ENCODE data around the gene TRIM42.

TRIM42 gene

DNA sequence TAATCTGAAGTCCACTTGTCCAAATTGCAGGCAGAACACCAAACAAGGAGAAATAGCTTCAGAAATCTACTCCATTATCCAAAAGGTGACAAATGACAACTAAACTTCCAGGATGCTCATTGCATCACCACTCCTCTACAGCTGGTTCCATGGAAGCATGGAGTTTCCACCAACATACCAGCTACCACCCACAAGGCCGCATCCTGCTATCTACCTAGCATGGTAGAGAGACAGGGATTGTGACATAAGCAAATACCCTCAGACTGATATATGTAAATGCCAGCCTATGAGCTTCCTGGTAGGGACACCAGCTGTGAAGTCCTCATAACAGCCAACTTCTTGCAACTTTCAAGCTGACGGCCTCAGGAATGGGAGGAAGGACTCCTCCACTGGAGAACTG, at the start of gene TRIM42:
Gene TRIM42 (plus strand): TSS at position 301 of the 400 bp plus-strand sequence. CDS start 166 bp downstream, outside the sequence.
- DNase-seq = no peak

DNA sequence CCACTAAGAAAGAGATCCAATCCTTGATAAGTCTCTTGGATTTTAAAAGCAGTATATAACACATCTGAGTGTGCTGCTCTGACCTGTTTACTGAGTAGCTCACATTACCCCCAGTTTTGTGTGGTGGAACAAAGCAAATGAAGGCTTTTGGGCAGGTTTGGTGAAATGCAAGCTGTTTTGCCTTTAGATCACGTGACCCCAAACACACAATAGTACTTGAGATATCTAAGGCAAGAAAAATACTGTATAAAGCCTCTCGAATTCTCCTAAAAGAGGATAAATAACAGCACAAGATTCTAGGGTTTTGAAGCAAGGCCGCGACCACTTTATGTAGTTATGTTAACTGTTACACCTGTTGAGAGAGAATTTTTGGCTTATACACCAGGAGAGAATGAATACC, 49.3 kb upstream of the TRIM42 start:
- no peak for DNase-seq

DNA sequence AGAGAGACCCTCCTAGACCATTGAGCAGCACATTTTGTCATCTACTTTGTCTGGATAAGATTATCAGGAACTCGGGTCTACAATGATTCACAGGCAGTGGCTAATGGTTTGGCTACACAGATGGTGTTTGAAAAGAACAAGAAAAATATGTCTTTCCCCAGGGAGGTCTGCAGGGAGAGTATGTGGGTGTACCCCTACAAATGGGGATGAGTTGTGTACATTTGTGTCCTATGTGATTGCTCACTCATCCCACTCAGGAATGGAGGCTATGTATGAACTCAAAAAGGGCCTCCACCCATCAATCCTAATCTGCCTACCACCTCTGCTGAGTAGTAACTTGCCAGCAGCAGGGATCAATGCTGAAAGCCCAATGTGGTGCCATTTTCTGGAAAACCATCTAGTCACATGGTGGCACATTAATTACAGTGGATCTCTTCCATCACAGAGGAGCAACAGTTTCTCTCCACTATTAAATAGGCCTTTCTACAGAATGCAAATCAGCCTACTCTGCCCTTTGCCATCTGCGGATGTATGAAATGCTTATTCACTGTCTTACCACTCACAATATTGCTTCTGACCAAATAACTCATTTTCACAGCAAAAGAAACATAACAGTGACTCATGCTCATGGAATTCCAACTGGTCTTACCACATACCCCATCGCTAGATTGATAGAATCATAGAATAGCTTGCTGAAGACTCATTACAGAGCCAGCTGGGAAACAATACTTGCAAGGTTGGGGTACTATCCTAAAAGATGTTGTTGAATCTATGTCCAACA, 48.3 kb upstream of the TRIM42 start:
- DNase-seq = no peak

DNA sequence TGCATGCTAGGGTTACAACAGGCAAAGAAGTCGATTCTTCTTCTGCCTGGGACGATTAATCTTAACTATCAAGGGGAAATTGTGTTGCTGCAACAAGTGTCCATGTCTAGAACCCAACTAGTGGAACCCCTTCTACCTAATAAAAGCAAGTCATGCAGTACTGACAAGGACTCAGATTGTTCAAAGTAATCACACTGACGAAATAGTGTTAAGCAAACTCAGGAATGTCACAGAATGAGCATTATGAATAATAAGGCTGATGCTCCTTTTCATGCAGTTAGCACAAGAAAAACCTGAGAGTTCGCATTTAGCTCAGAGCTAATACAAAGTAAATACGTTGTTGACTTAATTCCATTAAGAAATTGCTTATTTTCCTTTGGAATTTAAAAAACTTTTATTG, 47.5 kb upstream of the TRIM42 start:
- no peak for DNase-seq

DNA sequence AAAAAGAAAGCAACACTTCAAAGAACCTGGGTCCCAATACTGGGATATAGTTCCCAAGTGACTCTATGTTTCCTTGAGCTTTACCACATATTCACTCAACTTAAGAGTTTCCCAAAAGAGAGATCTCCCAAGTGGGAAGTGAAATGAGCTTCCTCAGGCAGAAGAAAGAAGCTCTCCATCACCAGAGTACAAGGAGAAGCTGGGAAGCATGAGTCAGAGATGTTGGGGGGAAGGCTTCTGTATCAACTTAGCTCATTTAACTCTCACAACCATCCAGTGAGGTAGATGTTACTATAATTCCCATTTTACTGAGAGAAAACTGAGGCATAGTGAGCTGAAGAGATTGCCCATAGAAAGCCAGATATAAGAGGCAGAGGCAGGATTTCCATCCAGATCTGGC, 47.0 kb upstream of the TRIM42 start:
- DNase-seq = no peak

DNA sequence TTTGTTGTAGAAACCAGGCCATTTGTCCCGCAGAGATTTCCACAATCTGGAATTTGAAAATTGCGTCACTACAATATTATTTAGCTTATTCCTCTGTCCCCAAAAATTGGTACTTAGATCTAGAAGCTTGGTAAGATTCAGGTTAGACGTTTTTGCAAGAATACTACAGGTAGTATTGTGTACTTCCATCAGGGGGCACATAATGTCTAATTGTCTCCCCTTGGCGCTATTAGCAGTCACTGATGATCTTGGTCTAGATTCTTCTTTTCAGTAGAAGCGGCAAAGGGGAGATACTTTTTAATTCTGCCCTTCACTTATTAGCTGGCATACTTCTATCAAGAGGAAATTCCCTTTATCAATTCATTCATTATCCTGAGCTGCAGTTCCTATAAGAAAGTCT, 42.6 kb upstream of the TRIM42 start:
- no peak for DNase-seq

DNA sequence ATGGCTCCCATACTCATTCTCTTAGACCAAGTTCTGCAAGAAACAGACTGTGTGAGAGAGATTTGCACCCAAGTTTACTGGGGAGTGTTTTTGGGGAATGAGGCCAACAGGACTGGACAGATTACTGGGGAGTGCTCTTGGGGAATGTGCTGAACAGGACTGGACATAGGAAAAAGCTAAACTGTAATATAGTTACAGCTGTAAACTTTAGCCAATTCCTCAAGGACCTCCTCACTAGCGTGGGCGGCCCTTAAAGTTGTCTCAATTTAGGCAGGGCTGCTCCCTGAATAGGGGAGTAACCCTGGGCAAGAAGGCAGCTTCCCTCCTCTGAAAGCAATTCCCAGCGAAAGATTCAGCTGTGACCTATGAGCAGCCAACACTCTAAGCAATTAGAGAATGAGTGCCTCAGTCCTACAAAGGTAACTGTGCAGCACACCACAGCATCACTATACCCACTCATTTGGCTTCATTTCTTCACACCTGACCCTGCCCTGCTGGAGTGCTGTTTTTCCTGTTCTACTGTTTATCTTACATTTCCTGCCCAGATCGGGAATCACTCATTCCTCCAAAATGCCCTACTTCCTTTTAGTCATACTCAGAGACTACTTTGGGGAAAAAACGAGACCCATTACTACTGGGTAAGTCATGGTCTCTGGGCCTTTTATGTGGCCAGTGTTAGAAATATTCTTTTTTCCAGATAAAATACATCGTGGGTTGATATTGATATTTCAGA, 41.3 kb upstream of the TRIM42 start:
- no peak for DNase-seq

DNA sequence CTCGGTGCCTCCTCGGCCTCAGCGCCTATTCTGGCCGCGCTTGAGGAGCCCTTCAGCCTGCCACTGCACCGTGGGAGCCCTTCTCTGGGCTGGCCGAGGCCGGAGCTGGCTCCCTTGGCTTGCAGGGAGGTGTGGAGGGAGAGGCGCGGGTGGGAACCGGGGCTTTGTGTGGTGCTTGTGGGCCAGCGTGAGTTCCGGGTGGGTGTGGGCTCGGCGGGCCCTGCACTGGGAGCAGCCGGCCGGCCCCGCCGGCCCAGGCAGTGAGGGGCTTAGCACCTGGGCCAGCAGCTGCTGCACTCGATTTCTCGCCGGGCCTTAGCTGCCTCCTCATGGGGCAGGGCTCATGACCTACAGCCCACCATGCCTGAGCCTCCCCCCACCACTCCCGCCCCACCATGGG, 26.6 kb upstream of the TRIM42 start:
- DNase-seq = no peak

DNA sequence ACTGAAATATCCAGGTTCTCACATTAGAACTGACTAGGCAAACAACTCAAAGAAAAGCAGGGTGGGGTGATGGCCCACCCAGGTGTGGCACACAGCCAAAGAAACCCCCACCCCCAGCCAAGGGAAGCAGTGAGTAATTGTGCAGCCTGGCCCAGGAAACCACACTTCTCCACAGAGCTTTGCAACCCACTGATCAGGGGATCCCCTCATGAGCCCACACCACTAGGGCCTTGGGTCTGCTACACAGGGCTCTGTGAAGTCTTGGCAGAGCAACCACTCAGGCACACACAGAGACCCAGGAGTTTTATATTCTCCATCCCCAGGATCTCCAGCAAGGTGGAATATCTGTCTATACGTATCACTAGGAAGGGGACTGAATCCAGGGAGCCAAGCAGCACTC, 22.2 kb upstream of the TRIM42 start:
- no peak for DNase-seq

DNA sequence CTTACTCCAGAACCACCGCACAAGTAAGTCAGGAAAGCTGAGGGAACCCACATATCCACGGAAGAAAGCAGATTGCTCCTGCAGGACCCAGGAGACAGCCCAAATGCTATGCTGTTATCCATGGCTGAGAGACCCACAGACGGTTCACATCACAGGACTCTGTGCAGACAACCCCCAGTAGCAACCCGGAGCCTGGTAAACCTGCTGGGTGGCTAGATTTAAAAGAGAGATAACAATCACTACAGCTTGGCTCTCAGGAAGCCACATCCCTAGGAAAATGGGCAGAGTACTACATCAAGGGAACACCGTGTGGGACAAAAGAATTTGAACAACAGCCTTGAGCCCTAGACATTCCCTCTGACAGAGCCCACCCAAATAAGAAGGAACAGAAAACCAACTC, 13.8 kb upstream of the TRIM42 start:
- no peak for DNase-seq

DNA sequence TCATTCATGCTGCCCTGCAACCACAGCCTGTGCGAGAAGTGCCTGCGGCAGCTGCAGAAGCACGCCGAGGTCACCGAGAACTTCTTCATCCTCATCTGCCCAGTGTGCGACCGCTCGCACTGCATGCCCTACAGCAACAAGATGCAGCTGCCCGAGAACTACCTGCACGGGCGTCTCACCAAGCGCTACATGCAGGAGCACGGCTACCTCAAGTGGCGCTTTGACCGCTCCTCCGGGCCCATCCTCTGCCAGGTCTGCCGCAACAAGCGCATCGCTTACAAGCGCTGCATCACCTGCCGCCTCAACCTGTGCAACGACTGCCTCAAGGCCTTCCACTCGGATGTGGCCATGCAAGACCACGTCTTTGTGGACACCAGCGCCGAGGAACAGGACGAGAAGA, 4.7 kb downstream of the TRIM42 start:
- no peak for DNase-seq

DNA sequence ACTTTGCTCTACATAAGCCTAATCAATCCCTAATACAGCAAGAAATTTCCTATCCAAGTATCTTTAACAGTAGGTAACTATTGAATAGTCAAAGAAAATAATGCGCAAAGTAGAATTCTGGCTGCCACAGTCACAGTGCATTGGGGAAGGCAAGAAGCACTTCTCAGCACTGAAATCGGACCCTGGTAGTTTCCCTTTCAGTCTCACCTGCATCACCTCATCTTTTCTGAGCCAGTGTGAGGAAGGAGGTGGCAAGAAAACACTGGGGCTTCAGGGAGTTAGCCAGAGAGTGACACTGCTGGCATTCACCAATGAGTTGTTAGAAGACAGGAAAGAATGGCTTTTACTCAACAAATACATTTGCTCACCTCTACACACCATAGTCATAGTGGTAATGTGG, 8.3 kb downstream of the TRIM42 start:
- no peak for DNase-seq

DNA sequence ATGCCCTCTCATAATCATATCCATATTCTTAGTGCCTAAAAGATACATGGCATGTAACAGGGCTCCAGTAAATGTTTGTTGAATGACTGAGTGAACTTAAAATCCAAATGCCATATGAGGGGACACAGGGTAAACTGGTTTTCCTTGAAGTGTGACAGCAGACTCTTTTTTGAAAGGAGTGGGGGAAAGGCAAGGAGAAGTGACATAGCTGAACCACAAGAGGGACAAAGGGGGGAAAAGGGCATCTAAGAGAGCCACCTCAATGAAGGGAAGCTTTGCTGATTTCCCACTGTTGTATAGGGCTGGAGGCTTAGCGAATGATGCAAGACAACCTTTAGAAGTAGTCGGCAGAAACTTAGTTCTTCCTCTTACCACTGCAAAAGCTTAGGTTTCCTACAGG, 9.1 kb downstream of the TRIM42 start:
- no peak for DNase-seq

DNA sequence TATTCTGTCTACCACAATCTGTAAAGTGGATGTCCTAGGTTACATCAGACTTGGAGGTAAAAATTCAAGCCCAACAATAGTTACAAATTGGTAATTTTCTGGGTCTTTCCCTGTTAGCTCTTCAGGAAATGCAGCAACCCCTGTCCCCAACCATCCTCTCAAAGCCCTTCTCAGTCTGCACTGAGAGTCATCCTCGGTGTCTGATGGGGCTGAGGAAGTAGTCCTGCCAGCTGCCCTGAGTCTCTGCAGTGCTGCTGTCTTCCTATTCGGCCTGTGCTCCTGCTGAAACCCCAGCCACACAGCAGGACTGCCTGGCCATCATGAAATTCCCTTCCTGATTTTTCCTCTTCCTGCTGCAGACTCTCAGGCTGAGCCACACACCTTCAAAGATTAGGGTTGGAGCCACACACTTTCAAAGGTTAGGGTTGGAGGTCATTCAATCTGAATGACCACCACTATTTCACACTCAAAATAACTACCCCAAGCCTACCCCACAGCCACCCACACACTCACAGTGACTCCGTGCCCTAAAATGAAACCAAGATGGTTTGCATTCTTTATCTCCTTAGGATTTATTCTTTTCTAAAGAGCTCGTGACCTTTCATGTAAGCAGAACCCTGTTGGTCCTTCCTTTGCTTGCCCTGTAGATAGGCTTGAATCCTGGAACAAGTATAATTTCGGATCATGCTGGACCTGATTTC, 17.6 kb downstream of the TRIM42 start:
- no peak for DNase-seq

DNA sequence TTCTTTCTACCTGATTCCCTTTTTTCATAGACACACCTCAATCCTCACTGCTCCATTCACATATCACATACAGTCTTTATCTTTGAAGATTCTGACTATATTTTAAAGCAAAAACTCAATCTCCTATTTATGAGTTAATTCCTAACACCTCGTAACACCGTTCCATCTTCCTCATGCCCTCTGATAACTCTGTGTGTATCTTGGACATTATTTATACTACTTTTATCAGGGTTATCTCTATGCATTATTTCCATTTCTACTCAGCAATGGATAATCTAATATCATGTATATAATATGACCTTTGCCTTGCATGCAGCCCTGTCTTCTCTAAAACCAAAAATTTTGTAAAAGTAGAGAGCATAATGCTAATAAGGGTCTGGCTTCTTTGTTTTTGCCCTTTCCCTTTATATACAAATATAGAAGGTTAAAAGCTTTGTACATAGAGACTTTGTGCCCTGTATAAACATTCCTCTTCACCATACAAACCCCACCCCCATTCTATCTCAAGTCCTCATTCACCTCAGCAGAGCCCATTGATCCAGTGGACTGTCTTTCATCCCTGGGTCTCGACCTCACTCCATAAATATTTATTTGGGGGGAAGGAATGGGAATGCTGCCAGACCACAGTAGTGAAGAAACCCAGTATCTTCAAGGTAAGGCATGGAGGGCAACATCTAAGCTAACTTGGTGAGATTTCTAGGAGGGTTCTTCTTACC, 21.8 kb downstream of the TRIM42 start:
- DNase-seq = no peak

DNA sequence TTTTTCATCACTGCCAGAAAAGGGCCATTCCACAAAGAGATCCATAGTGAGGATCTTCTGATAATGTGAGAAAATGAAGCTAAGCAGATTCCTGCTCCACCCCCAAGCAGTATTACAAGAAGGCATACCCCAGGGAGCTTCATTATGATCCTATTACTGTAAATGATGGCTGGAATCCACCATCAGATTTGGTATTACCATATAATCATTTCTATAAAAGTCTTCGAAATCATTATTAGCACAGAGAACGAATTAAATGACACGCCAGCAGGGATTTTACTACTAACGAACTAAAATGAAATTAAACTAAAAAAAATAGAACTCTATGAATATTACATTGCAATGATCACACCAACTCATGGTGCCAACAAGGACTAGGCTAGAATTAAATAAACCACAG, 24.4 kb downstream of the TRIM42 start:
- DNase-seq = no peak

DNA sequence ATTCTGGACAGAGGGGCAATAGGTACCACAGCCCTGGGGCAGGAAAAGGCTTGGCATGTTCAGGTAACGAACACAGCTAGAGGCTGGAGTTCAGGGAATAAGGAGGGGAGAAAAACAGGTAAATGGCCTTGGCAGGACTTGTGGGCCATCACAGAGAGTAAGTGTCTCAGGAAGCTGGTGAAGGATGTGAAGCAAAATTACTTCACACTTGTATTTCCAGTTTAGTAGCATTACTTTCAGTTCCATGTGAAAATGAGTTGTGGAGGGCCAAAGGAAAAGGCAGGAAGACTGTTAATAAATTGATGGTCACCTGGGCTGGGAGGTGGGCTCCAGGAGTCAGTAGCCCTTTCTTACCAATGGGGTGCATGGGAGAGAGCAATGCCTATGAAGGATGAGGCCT, 25.6 kb downstream of the TRIM42 start:
- DNase-seq = no peak

DNA sequence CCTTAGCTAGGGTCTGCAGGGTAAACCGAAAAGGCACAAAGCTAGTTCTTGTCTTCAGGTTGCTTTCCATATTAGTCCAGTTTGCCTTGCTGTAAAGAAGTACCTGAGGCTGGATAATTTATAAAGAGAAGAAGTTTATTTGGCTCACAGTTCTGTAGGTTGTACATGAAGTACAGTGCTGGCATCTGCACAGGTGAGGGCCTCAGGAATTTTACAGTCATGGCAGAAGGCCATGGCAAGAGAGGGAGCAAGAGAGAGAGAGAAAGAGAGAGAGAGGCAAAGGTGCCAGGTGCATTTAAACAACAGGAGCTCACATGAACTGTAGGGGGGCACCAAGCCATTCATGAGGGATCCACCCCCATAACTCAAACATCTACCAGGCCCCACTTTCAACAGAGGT, 26.9 kb downstream of the TRIM42 start:
- no peak for DNase-seq

DNA sequence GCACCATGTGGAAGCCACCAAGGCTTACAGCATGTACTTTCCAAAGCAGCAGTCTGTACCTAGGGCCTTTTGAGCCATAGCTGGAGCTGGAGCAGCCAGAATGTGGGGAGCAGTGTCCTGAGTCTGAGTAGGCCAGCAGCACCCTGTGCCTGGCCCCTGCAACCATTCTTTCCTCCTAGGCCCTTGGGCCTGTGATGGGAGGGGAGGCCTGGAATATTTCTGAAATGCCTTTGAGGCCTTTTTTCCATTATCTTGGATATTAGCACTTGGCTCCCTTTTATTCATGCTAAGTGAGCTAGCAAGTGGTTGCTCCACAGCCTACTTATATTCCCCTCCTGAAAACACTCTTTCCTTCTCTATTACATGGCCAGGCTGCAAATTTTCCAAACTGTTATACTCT, 28.1 kb downstream of the TRIM42 start:
- DNase-seq = no peak

DNA sequence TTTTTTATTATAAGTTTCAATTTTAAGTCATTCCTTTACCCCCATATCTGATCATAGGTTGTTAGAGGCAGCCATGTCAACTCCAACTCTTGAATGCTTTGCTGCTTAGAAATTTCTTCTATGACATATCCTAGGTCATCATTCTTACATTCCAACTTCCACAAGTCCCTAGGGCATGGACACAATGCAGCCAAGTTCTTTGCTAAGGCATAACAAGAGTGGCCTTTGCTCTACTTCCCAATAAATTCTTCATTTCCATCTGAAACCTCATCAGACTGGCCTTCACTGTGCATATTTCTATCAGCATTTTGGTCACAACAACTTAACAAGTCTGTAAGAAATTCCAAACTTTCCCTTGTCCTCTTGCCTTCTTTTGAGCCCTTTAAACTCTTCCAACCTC, 28.5 kb downstream of the TRIM42 start:
- DNase-seq = no peak

DNA sequence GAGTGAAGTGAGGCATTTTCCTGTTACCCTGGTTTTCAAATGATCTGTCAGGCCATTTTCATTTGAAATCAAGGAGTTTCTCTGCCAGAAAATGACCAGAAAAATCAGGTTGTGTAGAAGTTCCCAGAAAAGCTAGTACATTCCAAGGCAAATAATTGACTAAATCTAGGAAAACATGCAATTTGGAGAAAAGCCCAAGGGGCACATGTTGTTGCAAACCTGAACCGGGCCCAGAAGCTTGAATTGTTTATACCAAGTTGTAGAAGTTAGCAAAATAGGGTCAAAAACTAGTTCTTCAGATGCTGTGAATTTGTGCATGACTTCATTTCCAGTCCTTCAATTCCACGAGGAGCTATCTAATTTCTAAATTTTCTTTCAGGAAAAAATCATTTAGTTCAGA, 31.0 kb downstream of the TRIM42 start:
- DNase-seq = no peak

DNA sequence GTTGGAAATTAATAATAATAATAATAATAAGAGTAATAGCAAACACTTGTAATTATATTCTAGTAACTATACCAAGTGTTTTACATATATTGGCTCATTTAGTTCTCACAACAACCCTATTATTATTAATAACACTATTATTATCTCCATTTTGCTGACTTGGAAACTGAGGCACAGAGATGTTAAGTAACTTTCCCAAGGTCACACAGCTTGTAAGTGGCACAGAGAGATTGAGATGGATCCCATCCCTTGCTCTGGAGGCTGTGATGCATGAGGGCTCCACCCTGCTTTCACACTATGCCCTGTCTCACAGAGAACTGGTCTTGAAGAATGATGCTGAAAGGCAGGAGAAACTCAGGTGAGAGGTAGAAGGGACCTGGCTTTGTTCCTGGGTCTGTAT, 31.9 kb downstream of the TRIM42 start:
- no peak for DNase-seq

DNA sequence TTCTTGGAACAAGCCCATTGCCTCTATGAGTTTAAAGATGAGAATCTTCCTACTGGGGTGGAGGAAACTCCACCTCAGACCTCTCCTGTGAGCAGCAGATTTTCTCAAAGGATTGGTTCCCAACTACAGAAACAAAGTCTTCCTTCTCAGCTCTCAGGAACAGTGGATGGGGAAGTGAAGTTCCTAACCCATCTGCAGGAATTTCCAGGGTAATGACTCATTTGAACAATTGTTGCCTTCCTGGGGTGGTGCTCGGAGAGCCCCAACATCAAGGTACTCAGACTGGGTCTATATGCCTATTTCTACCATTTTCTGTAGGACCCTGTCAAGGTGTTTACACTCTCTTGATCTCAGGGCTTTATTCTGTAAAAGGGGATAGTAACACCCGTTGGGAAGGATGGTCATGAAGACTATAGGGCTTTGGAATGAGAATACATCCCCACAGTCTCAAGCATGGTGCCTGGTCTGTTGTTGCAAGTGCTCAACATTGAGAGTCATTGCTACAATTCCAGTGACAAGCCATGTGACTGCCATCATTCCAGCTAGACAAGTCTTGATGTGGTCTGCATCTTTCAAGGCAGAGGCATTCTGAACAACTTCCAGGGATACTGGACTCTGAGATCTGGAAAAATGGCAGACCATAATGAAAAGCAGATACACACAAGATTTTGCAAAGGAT, 33.0 kb downstream of the TRIM42 start:
- DNase-seq = no peak

Data from activated CD4-positive, alpha-beta T cell treated with anti-CD3 and anti-CD28 coated beads, Interleukin-2, Interleukin-6, amounts not matched to agents 100 ng/mL and 50 ng/mL, durations not matched to agents 16 hours and 8 hours (primary cell).